Adrenal gland (tissue), 5 donors: ENCODE results near the gene TRDN.

ENCODE experiments used
- CTCF ChIP-seq, 6 experiments: fragments of 450-650 bp in 4 of 6; fragments of 200-600 bp in 2 of 6; sonication (generic) in 1 of 6; IDR thresholded peaks; 1 replicate in 5 of 6; 2 replicates in 1 of 6; pipeline versions ENCODE4 v1.5.1 to v1.8.0; 2016 to 2021; ENCODE audit warnings: antibody characterized with exemption in 6 of 6, mild to moderate bottlenecking in 2 of 6, moderate library complexity in 1 of 6
- POLR2A ChIP-seq, 2 donors: fragments of 450-650 bp; IDR thresholded peaks; one replicate each; pipeline ENCODE4 v1.6.1; 2017; ENCODE audit warnings: antibody characterized with exemption in 2 of 2, mild to moderate bottlenecking in 2 of 2, moderate library complexity in 1 of 2
- donor health status: DM: no; HTN: no; CAD: no.

- TF ChIP-seq POLR2A (IDR thresholded peaks at IDR 0.05) (no peak), CTCF (IDR thresholded peaks at IDR 0.05) (no peak)
Measured at GRCh38 chr6:123309130-123309529, 327.6 kb downstream of the TRDN start.
